ENCODE data around the gene ZNF423. TPM values are rescaled to one million over a fixed set of nuclear protein-coding genes. Genes with fewer than 3 reads are reported as not detected.
"Not testable (repeated sequence)": the region's sequence is repeated elsewhere in the genome, so short reads cannot be mapped to it uniquely, and the experiment has no call there.

The ZNF423 gene
- total RNA-seq, 6 experiments from 2014 or later, result 0.43 to 1.2 (median 0.89) TPM

- DNase-seq (peak; percentile 52 to 91 (median 79)), ATAC-seq (peak; percentile 76 to 86 (median 80))
- intact Hi-C loops (cut with DNase I), result no loop called here
- Histone ChIP-seq H3K27me3 (no peaks in the 10 kb centered on the region), H3K9me3 (no peaks in the 10 kb centered on the region), H3K27ac (no peak overlapping the region), H3K4me1 (peaks cover 0 to 27% (median 11%) of the 10 kb centered on the region in 4 donors), H3K36me3 (no peaks in the 10 kb centered on the region), H3K4me3 (no peak overlapping the region)
- WGBS (ENCODE audit: insufficient coverage, low coverage, low lambda C conversion rate, missing lambda C conversion rate), result 32% methylated on average over 7 of the region's 7 CpGs
- TF ChIP-seq CTCF (IDR thresholded peaks at IDR 0.05), result no peak
- no peak for TF ChIP-seq POLR2A (IDR thresholded peaks at IDR 0.05)
These were observed 26.0 kb upstream of the ZNF423 start for GRCh38 chr16:49881890-49882289.

GRCh38 chr16:49878540-49878939 is 22.6 kb upstream of the ZNF423 start:
- H3K4me3 ChIP-seq, ATAC-seq: not testable (repeated sequence)
- 100% methylated on average over 1 of the region's 3 CpGs for WGBS (ENCODE audit: insufficient coverage, low coverage, low lambda C conversion rate, missing lambda C conversion rate)

GRCh38 chr16:49876716-49877129 is 20.8 kb upstream of the ZNF423 start:
- DNase-seq (peak in 2 of 3 donors; percentile 49 to 53), ATAC-seq (peak; percentile 81 to 93 (median 85))
- WGBS (ENCODE audit: insufficient coverage, low coverage, low lambda C conversion rate, missing lambda C conversion rate), result 0% methylated on average over 1 of the region's 22 CpGs
- Histone ChIP-seq H3K4me3 (peak overlapping the region in 1 of 3 donors; percentile 26), H3K4me1 (peaks cover 0 to 2% (median 0%) of the 10 kb centered on the region in 4 donors), H3K27me3 (no peaks in the 10 kb centered on the region), H3K27ac (no peak overlapping the region), H3K9me3 (no peaks in the 10 kb centered on the region), H3K36me3 (no peaks in the 10 kb centered on the region)
- intact Hi-C loops (cut with DNase I), result no loop called here
- TF ChIP-seq POLR2A (IDR thresholded peaks at IDR 0.05) (no peak), CTCF (IDR thresholded peaks at IDR 0.05) (peak; percentile 62 to 84 (median 78))

More at GRCh38 chr16:49878540-49878939, 22.6 kb upstream of the ZNF423 start:
- intact Hi-C loops (cut with DNase I); H3K36me3 ChIP-seq; DNase-seq; H3K27me3 ChIP-seq; H3K9me3 ChIP-seq; H3K27ac ChIP-seq: not testable (repeated sequence)
- H3K4me1 ChIP-seq, result peaks cover 0 to 19% (median 8%) of the 10 kb centered on the region in 4 donors

- intact Hi-C loops (cut with DNase I), result no loop called here
- ATAC-seq, result peak in 1 of 4 donors; percentile 15
- Histone ChIP-seq H3K9me3 (no peaks in the 10 kb centered on the region), H3K36me3 (no peaks in the 10 kb centered on the region), H3K27me3 (no peaks in the 10 kb centered on the region), H3K27ac (no peak overlapping the region), H3K4me3 (peak overlapping the region in 1 of 3 donors; percentile 26), H3K4me1 (no peaks in the 10 kb centered on the region)
- 38% methylated on average over 30 of the region's 45 CpGs for WGBS (ENCODE audit: insufficient coverage, low coverage, low lambda C conversion rate, missing lambda C conversion rate)
- no peak for DNase-seq
- TF ChIP-seq CTCF (IDR thresholded peaks at IDR 0.05) (no peak), POLR2A (IDR thresholded peaks at IDR 0.05) (no peak)
These were observed 20.1 kb upstream of the ZNF423 start for GRCh38 chr16:49875806-49876715.

GRCh38 chr16:49874613-49875237 is 18.8 kb upstream of the ZNF423 start:
- Histone ChIP-seq H3K27ac (no peak overlapping the region), H3K9me3 (no peaks in the 10 kb centered on the region), H3K4me3 (no peak overlapping the region), H3K4me1 (no peaks in the 10 kb centered on the region), H3K27me3 (no peaks in the 10 kb centered on the region), H3K36me3 (no peaks in the 10 kb centered on the region)
- DNase-seq (no peak), ATAC-seq (no peak)
- TF ChIP-seq POLR2A (IDR thresholded peaks at IDR 0.05) (no peak), CTCF (IDR thresholded peaks at IDR 0.05) (no peak)
- WGBS (ENCODE audit: insufficient coverage, low coverage, low lambda C conversion rate, missing lambda C conversion rate), result 67% methylated on average over 1 of the region's 1 CpG
- intact Hi-C loops (cut with DNase I), result no loop called here

GRCh38 chr16:49871824-49872223 is 15.9 kb upstream of the ZNF423 start:
- intact Hi-C loops (cut with DNase I); H3K9me3 ChIP-seq; H3K4me3 ChIP-seq; ATAC-seq; H3K4me1 ChIP-seq; DNase-seq; H3K36me3 ChIP-seq; H3K27ac ChIP-seq; H3K27me3 ChIP-seq: not testable (repeated sequence)
- WGBS (ENCODE audit: insufficient coverage, low coverage, low lambda C conversion rate, missing lambda C conversion rate), result 98% methylated on average over 5 of the region's 5 CpGs

All from right lobe of liver (tissue), 6 donors.